ENCODE data around the gene RPS15A.
"Not testable (repeated sequence)": the region's sequence is repeated elsewhere in the genome, so short reads cannot be mapped to it uniquely, and the experiment has no call there.

RPS15A gene

DNA sequence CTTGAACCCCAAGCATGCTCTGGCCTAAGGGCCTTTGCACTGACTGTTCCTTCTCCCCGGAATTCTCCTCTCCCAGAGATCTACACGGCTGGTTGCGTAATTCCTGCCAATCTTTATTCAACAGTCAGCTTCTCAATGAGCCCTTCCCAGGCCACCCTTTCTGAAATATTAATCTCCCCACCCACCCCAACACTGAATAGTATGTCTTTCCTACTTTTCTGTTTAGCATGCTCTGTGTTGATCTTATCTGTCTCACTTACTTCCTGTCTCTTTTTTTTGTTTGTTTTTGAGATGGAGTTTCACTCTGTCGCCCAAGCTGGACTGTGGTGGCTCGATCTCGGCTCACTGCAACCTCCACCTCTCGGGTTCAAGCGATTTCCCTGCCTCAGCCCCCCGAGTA is 33.5 kb downstream of the RPS15A start:
- not testable (repeated sequence) for H3K9me3 ChIP-seq (ENCODE audit: control insufficient read depth, insufficient read depth, low read length); H3K4me1 ChIP-seq (ENCODE audit: insufficient read depth, low read length); H3K36me3 ChIP-seq (ENCODE audit: insufficient read depth, low read length); H3K9ac ChIP-seq (ENCODE audit: low read depth, low read length)

DNA sequence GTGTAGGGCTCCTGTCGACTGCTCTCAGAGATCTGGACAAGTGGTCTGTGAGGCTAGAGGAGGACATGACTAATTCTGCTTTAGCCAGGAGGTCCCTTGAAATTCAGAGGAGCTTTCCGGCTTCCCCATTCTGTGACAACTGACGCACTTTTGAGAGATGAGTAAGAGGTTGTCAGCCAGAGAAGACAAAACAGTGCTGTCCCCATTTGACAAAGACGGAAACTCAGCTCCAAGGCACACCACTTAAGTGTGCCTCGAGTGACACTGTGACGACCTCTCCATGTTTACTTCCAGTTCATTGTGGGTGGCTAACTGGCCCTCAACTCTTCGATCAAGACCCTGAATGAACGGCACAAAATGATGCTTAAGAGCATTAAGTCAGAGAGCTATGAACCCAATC is 47.3 kb downstream of the RPS15A start:
- not testable (repeated sequence) for H3K9ac ChIP-seq (ENCODE audit: low read depth, low read length); H3K4me1 ChIP-seq (ENCODE audit: insufficient read depth, low read length); H3K36me3 ChIP-seq (ENCODE audit: insufficient read depth, low read length); H3K9me3 ChIP-seq (ENCODE audit: control insufficient read depth, insufficient read depth, low read length)

DNA sequence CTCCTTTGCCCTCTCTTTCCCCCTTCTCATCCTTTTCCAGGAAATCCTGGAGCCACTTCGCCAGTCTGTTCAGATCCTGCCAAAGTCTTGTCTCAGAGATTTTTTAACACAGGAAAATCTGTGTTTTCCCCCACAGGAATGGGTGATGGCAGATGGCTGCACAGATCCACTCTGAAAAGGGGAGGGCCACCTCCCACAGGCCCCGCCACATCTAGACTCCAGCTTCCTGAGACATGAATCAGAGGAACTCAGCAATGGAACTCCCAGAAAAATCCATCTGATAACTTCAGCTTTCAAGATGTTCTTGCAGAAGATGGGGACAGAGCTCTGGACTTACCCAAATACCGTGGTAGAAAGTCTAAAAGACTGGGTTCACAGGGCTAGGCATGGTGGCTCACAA is 50.1 kb downstream of the RPS15A start:
- H3K9ac ChIP-seq (ENCODE audit: low read depth, low read length); H3K36me3 ChIP-seq (ENCODE audit: insufficient read depth, low read length); H3K9me3 ChIP-seq (ENCODE audit: control insufficient read depth, insufficient read depth, low read length); H3K4me1 ChIP-seq (ENCODE audit: insufficient read depth, low read length): not testable (repeated sequence)

DNA sequence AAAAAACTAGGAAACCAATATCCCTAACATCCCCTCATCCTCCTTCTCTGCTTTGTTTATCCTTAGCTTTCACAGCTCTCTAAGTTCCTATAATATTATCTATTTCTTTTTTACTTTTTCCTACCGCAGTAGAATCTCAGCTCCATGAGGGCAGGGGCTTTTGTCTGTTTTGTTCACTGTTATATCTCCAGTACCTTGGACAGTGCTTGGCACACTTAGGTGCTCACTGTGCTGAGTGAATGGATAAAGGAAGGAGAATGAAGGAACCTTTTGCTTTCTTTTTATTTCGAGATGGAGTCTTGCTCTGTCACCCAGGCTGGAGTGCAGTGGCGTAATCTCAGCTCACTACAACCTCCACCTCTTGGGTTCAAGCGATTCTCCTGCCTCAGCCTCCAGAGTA is 51.4 kb downstream of the RPS15A start:
- not testable (repeated sequence) for H3K9me3 ChIP-seq (ENCODE audit: control insufficient read depth, insufficient read depth, low read length); H3K4me1 ChIP-seq (ENCODE audit: insufficient read depth, low read length); H3K36me3 ChIP-seq (ENCODE audit: insufficient read depth, low read length); H3K9ac ChIP-seq (ENCODE audit: low read depth, low read length)

DNA sequence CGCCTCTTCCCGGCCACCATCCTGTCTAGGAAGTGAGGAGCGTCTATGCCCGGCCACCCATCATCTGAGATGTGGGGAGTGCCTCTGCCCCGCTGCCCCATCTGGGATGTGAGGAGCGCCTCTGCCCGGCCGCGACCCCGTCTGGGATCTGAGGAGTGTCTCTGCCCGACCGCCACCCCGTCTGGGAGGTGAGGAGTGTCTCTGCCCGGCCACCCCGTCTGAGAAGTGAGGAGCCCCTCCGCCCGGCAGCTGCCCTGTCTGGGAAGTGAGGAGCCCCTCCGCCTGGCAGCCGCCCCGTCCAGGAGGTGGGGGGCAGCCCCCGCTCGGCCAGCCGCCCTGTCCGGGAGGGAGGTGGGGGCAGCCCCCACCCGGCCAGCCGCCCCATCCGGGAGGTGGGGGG is 55.9 kb downstream of the RPS15A start:
- not testable (repeated sequence) for H3K4me1 ChIP-seq (ENCODE audit: insufficient read depth, low read length); H3K36me3 ChIP-seq (ENCODE audit: insufficient read depth, low read length)

More for the DNA sequence above, 55.9 kb downstream of the RPS15A start:
- H3K9me3 ChIP-seq (ENCODE audit: control insufficient read depth, insufficient read depth, low read length); H3K9ac ChIP-seq (ENCODE audit: low read depth, low read length): not testable (repeated sequence)

All from ES-I3 (cell line).